ENCODE measurements around the gene DOCK6.
"Not testable (repeated sequence)": the region's sequence is repeated elsewhere in the genome, so short reads cannot be mapped to it uniquely, and the experiment has no call there.

DNA sequence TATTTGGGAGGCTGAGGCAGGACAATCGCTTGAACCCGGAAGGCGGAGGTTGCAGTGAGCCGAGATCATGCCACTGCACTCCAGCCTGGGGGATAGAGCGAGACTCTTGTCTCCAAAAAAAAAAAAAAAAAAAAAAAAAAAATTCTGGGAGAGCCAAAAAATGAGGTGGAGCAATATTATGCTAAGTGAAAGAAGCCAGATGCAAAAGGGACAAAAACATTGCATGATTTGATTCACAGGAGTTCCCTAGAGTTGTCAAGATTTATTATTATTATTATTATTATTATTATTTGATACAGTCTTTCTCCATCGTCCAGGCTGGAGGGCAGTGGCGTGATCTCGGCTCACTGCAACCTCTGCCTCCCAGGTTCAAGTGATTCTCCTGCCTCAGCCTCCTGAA, 81.3 kb downstream of the DOCK6 start:
- TF ChIP-seq EZH2 (IDR thresholded peaks at IDR 0.05; ENCODE audit: low read length, missing control alignments) = not testable (repeated sequence)
- TF ChIP-seq, protein P1, sequence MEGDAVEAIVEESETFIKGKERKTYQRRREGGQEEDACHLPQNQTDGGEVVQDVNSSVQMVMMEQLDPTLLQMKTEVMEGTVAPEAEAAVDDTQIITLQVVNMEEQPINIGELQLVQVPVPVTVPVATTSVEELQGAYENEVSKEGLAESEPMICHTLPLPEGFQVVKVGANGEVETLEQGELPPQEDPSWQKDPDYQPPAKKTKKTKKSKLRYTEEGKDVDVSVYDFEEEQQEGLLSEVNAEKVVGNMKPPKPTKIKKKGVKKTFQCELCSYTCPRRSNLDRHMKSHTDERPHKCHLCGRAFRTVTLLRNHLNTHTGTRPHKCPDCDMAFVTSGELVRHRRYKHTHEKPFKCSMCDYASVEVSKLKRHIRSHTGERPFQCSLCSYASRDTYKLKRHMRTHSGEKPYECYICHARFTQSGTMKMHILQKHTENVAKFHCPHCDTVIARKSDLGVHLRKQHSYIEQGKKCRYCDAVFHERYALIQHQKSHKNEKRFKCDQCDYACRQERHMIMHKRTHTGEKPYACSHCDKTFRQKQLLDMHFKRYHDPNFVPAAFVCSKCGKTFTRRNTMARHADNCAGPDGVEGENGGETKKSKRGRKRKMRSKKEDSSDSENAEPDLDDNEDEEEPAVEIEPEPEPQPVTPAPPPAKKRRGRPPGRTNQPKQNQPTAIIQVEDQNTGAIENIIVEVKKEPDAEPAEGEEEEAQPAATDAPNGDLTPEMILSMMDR (conservative IDR thresholded peaks at IDR 0.05 in 1 of 2, IDR thresholded peaks at IDR 0.05 in 1 of 2; ENCODE audit: low read depth in 1 of 2, low read length in 2 of 2) = not testable (repeated sequence)
